ENCODE data around the gene RPP25L. TPM values are rescaled to one million over a fixed set of nuclear protein-coding genes. Genes with fewer than 3 reads are reported as not detected.

The RPP25L gene
- total RNA-seq, 1 experiment from 2014 or later = 17.2 TPM

DNA sequence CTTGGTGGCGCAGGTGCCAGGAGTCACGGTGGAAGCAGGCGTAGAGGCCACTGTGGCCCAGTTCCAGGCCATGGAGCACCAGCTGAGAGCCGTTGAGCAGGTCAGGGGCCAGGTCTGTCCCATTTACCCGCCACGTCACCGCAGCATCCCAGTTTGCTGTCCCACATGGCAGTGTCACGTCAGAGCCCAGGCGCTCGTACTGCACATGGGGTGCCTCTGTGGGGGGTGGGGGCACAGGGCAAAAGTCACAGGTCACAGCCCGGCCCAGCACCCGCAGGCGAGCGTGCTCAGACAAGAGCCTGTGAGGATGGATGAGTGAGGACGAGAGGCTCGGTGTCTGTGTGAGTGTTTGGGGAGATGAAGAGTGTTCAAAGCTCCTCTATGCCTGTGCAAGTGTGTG lies 47.3 kb downstream of the RPP25L start:
- H3K14ac ChIP-seq (ENCODE audit: insufficient read depth, low read length) = no peak overlapping the region
- no peak overlapping the region for H2BK20ac ChIP-seq (ENCODE audit: low read depth, low read length, poor library complexity, severe bottlenecking)
- H2BK12ac ChIP-seq (ENCODE audit: insufficient read length, low read depth, low read length) = no peak overlapping the region
- no peaks in the 10 kb centered on the region for H3K9me3 ChIP-seq (ENCODE audit: control insufficient read depth, low read depth, low read length)
- no peaks in the 10 kb centered on the region for H3K27me3 ChIP-seq (ENCODE audit: insufficient read depth, low read length)
- H4K8ac ChIP-seq (replicated peaks; ENCODE audit: insufficient read length, low read depth, low read length) = no peak overlapping the region
- no peak overlapping the region for H3K27ac ChIP-seq (ENCODE audit: insufficient read length, low read depth, low read length)
- H2BK120ac ChIP-seq (ENCODE audit: low read depth, low read length, poor library complexity, severe bottlenecking) = no peak overlapping the region
- no peak overlapping the region for H3K4me2 ChIP-seq (ENCODE audit: insufficient read depth, insufficient read length, low read length)
- no peak overlapping the region for H4K5ac ChIP-seq (ENCODE audit: insufficient read length, low read depth, low read length)
- Mint-ChIP-seq H3K4me1 (peaks cover 19 to 37% of the 10 kb centered on the region in 2 experiments), H3K27ac (no peak overlapping the region), H3K36me3 (ENCODE audit: insufficient read depth in 1 of 3, low read depth in 3 of 3) (no peaks in the 10 kb centered on the region), H3K4me3 (no peak overlapping the region), H3K27me3 (ENCODE audit: low read depth) (peaks cover 39% of the 10 kb centered on the region), H3K9me3 (0 out of 5 replicates have a peak, but pooled peaks cover 0 to 2% of the 10 kb centered on the region in 2 experiments)
- H2BK15ac ChIP-seq (ENCODE audit: low read depth, low read length) = no peak overlapping the region
- no peak overlapping the region for H3T11ph ChIP-seq (ENCODE audit: low read length)
- TF ChIP-seq, protein P1, sequence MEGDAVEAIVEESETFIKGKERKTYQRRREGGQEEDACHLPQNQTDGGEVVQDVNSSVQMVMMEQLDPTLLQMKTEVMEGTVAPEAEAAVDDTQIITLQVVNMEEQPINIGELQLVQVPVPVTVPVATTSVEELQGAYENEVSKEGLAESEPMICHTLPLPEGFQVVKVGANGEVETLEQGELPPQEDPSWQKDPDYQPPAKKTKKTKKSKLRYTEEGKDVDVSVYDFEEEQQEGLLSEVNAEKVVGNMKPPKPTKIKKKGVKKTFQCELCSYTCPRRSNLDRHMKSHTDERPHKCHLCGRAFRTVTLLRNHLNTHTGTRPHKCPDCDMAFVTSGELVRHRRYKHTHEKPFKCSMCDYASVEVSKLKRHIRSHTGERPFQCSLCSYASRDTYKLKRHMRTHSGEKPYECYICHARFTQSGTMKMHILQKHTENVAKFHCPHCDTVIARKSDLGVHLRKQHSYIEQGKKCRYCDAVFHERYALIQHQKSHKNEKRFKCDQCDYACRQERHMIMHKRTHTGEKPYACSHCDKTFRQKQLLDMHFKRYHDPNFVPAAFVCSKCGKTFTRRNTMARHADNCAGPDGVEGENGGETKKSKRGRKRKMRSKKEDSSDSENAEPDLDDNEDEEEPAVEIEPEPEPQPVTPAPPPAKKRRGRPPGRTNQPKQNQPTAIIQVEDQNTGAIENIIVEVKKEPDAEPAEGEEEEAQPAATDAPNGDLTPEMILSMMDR (conservative IDR thresholded peaks at IDR 0.05) = no peak
- no peak overlapping the region for H2AFZ ChIP-seq (ENCODE audit: low read length)
- H3K23ac ChIP-seq (ENCODE audit: insufficient read length, low read depth, low read length) = no peak overlapping the region
- no peaks in the 10 kb centered on the region for H3K23me2 ChIP-seq (ENCODE audit: insufficient read length, low read depth, low read length, poor library complexity, severe bottlenecking)
- H3K79me1 ChIP-seq (ENCODE audit: insufficient read depth, low read depth, low read length, poor library complexity, severe bottlenecking) = no peaks in the 10 kb centered on the region
- H2AK5ac ChIP-seq (ENCODE audit: insufficient read length, low read length) = no peak overlapping the region
- DNase-seq = no peak
- no peak overlapping the region for H2BK5ac ChIP-seq (ENCODE audit: insufficient read length, low read length)
- peaks cover 4% of the 10 kb centered on the region; the same call in 1 of the 2 replicates for H3K4me1 ChIP-seq (ENCODE audit: insufficient read depth, low read length)
- H3K4ac ChIP-seq (ENCODE audit: low read depth, low read length) = no peak overlapping the region
- no peak overlapping the region for H3K56ac ChIP-seq (ENCODE audit: insufficient read length, low read depth, low read length)
- H4K91ac ChIP-seq (ENCODE audit: insufficient read length, low read depth, low read length) = no peak overlapping the region
- H4K20me1 ChIP-seq (ENCODE audit: control insufficient read depth, insufficient read depth, insufficient read length) = no peaks in the 10 kb centered on the region
- no CpG with 5 or more reads among the region's 16 CpGs for WGBS (ENCODE audit: extremely low coverage, insufficient read length, low lambda C conversion rate)
- no peak overlapping the region for H3K18ac ChIP-seq (ENCODE audit: insufficient read length, low read depth, low read length)
- H3K9ac ChIP-seq (ENCODE audit: extremely low read depth, insufficient read length, low read length) = no peak overlapping the region
- H3K79me2 ChIP-seq (ENCODE audit: insufficient read depth, low read length) = no peaks in the 10 kb centered on the region
